ENCODE results near the gene TDRD12. TPM values are rescaled to one million over a fixed set of nuclear protein-coding genes. Genes with fewer than 3 reads are reported as not detected.

The TDRD12 gene
- total RNA-seq, 4 donors from 2014 or later, result 0.48 TPM; not detected in 3

DNA sequence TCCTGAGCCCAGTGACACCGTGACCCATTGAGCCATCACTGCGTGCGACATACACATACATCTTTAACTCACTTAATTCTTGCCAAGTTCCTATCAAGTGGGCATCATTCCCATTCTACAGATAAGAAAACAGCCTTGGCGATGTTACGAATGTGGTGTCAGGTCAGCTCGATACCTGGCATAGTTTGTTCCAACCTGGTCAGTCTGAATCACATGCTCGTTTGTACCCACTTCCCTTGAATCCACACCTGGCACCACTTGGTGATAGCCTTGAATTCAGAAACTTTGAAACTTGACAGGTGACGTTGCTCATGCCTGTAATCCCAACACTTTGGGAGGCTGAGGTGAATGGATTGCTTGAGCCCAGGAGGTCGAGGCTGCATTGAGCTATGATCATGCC lies 90.9 kb downstream of the TDRD12 start:
- H3K27me3 ChIP-seq, result peaks cover 3% of the 10 kb centered on the region
- in situ Hi-C loops (cut with MboI; ENCODE audit: low pct_ligation_motif_present in 1 of 4, low pct_unique_long_range_greater_than_20kb in 1 of 4, low sequenced_read_pairs in 3 of 4) (no loop called here), intact Hi-C loops (cut with DNase I; ENCODE audit: low total_unique reads) (no loop called here)
- TF ChIP-seq, protein P1, sequence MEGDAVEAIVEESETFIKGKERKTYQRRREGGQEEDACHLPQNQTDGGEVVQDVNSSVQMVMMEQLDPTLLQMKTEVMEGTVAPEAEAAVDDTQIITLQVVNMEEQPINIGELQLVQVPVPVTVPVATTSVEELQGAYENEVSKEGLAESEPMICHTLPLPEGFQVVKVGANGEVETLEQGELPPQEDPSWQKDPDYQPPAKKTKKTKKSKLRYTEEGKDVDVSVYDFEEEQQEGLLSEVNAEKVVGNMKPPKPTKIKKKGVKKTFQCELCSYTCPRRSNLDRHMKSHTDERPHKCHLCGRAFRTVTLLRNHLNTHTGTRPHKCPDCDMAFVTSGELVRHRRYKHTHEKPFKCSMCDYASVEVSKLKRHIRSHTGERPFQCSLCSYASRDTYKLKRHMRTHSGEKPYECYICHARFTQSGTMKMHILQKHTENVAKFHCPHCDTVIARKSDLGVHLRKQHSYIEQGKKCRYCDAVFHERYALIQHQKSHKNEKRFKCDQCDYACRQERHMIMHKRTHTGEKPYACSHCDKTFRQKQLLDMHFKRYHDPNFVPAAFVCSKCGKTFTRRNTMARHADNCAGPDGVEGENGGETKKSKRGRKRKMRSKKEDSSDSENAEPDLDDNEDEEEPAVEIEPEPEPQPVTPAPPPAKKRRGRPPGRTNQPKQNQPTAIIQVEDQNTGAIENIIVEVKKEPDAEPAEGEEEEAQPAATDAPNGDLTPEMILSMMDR (IDR thresholded peaks at IDR 0.05), result no peak
- TF ChIP-seq EP300 (IDR thresholded peaks at IDR 0.05; ENCODE audit: low read depth), result no peak
- no peak for TF ChIP-seq POLR2A (IDR thresholded peaks at IDR 0.05)
- TF ChIP-seq POLR2AphosphoS5 (IDR thresholded peaks at IDR 0.05), result no peak
- H3K9me3 ChIP-seq, result no peaks in the 10 kb centered on the region
- WGBS, 2 donors (ENCODE audit: low coverage in 1 of 2), result 86 to 87% methylated on average over 8 to 9 of the region's 9 CpGs
- H3K4me1 ChIP-seq, result peaks cover 0 to 19% (median 0%) of the 10 kb centered on the region in 4 donors
- H3K4me3 ChIP-seq, result no peak overlapping the region
- H3K27ac ChIP-seq, result no peak overlapping the region
- DNase-seq, result no peak
- H3K36me3 ChIP-seq, result no peaks in the 10 kb centered on the region

DNA sequence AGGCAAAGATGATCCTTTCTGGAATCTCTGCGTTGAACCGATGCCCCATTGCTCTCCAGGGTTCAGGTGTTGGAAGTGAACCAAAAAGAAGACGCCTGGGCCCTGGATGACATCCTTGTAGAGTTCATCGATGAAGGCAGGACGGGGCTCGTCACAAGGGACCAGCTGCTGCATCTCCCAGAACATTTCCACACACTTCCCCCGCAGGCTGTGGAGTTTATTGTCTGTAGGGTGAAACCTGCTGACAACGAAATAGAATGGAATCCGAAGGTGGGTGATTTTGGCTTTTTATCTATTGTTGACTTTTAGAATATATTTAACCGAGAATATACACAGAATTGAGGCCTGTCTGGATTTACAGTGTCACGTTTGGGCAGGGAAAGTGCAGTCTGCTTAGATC lies 91.6 kb downstream of the TDRD12 start:
- Histone ChIP-seq H3K9me3 (no peaks in the 10 kb centered on the region), H3K27me3 (peaks cover 3% of the 10 kb centered on the region), H3K4me3 (no peak overlapping the region), H3K36me3 (no peaks in the 10 kb centered on the region), H3K27ac (no peak overlapping the region), H3K4me1 (peaks cover 0 to 19% (median 0%) of the 10 kb centered on the region in 4 donors)
- TF ChIP-seq EP300 (IDR thresholded peaks at IDR 0.05; ENCODE audit: low read depth) (no peak), POLR2AphosphoS5 (IDR thresholded peaks at IDR 0.05) (no peak), POLR2A (IDR thresholded peaks at IDR 0.05) (no peak)
- TF ChIP-seq, protein P1 (IDR thresholded peaks at IDR 0.05), result no peak
- intact Hi-C loops (cut with DNase I; ENCODE audit: low total_unique reads) (no loop called here), in situ Hi-C loops (cut with MboI; ENCODE audit: low pct_ligation_motif_present in 1 of 4, low pct_unique_long_range_greater_than_20kb in 1 of 4, low sequenced_read_pairs in 3 of 4) (no loop called here)
- 83% methylated on average over 7 to 11 of the region's 11 CpGs for WGBS, 2 donors (ENCODE audit: low coverage in 1 of 2)
- no peak for DNase-seq

DNA sequence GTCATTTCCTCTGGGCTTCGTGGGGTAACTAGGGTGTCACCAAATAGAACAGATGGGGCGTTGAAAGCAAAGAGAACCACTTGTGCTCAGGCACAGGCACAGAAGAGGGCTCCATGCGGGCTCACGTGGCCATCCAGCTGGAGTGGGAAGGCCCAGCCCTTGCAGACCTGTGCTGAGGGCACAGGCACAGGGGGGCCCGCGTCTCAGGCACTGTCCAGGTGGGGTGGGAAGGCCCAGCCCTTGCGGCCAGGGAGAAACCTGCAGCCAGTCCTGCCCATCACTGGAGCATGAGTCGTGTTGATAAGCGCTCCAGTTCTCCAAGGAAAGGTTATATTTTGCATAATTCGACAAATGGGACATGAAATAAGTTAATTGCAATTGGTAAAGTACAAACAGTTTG lies 92.5 kb downstream of the TDRD12 start:
- no peaks in the 10 kb centered on the region for H3K27me3 ChIP-seq
- 47 to 78% methylated on average over 3 to 10 of the region's 10 CpGs for WGBS, 2 donors (ENCODE audit: low coverage in 1 of 2)
- in situ Hi-C loops (cut with MboI; ENCODE audit: low pct_ligation_motif_present in 1 of 4, low pct_unique_long_range_greater_than_20kb in 1 of 4, low sequenced_read_pairs in 3 of 4) (no loop called here), intact Hi-C loops (cut with DNase I; ENCODE audit: low total_unique reads) (no loop called here)
- H3K36me3 ChIP-seq, result no peaks in the 10 kb centered on the region
- H3K4me1 ChIP-seq, result peaks cover 0 to 19% (median 0%) of the 10 kb centered on the region in 4 donors
- no peak overlapping the region for H3K27ac ChIP-seq
- TF ChIP-seq, protein P1 (IDR thresholded peaks at IDR 0.05), result no peak
- TF ChIP-seq EP300 (IDR thresholded peaks at IDR 0.05; ENCODE audit: low read depth), result no peak
- no peak for TF ChIP-seq POLR2AphosphoS5 (IDR thresholded peaks at IDR 0.05)
- TF ChIP-seq POLR2A (IDR thresholded peaks at IDR 0.05), result no peak
- no peaks in the 10 kb centered on the region for H3K9me3 ChIP-seq
- DNase-seq, result no peak
- H3K4me3 ChIP-seq, result no peak overlapping the region

DNA sequence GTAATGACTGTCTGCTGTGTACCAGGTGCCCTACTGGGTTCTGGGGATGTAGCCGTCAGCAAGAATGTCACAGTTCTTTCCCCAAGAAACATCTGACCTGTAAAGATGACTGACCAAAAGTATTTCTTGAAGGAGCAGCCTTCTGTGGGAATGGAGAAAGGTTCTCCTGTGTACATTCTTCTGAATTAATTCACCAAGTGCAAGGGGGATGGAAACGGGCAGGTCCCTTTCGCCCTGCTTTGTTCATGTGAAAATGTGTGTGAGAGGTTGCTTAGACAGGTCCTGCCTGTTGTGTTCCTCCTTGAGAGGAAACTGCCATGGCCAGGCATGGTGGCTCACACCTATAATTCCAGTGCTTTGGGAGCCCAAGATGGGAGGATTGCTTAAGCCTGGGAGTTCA lies 93.0 kb downstream of the TDRD12 start:
- Histone ChIP-seq H3K36me3 (no peaks in the 10 kb centered on the region), H3K27ac (no peak overlapping the region), H3K9me3 (no peaks in the 10 kb centered on the region), H3K4me1 (peaks cover 0 to 21% (median 0%) of the 10 kb centered on the region in 4 donors), H3K4me3 (no peak overlapping the region), H3K27me3 (no peaks in the 10 kb centered on the region)
- intact Hi-C loops (cut with DNase I; ENCODE audit: low total_unique reads) (no loop called here), in situ Hi-C loops (cut with MboI; ENCODE audit: low pct_ligation_motif_present in 1 of 4, low pct_unique_long_range_greater_than_20kb in 1 of 4, low sequenced_read_pairs in 3 of 4) (no loop called here)
- no peak for DNase-seq
- TF ChIP-seq POLR2AphosphoS5 (IDR thresholded peaks at IDR 0.05), result no peak
- WGBS, 2 donors (ENCODE audit: low coverage in 1 of 2), result 29 to 57% methylated on average over 1 to 3 of the region's 3 CpGs

DNA sequence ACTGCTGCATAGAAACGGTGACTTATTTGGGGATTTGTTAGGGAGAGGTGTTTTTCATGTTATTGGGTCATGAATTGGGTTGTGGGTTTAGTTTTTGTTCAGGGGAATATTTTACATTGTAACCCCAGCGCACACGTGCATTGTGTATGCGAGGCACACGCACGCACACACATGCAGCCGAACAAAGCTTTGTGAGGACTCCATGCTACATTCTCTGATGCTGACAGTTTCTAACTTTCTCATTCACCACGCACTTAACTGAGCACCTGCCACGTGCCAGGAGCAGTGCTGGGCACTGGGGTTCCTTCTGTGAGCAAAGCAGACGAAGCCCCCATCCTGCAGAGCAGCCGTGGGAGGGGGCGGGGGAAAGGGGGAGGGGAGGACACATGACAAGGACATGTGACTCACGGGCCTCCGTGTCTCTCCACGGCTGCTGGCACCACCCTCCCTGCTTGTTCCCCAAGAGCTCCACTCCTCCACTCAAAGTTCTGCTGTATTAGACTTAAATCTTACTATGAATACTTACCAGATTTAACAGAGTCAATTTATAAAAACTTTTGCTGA lies 94.4 kb downstream of the TDRD12 start:
- H3K27ac ChIP-seq, result no peak overlapping the region
- no peaks in the 10 kb centered on the region for H3K36me3 ChIP-seq
- H3K27me3 ChIP-seq, result no peaks in the 10 kb centered on the region
- TF ChIP-seq, protein P1 (IDR thresholded peaks at IDR 0.05), result no peak
- in situ Hi-C loops (cut with MboI; ENCODE audit: low pct_ligation_motif_present in 1 of 4, low pct_unique_long_range_greater_than_20kb in 1 of 4, low sequenced_read_pairs in 3 of 4) (no loop called here), intact Hi-C loops (cut with DNase I; ENCODE audit: low total_unique reads) (no loop called here)
- WGBS, 2 donors (ENCODE audit: low coverage in 1 of 2), result 63 to 83% methylated on average over 2 to 13 of the region's 15 CpGs
- no peak for DNase-seq
- H3K4me3 ChIP-seq, result no peak overlapping the region
- no peaks in the 10 kb centered on the region for H3K9me3 ChIP-seq
- peaks cover 0 to 25% (median 0%) of the 10 kb centered on the region in 4 donors for H3K4me1 ChIP-seq
